Measurements from ENCODE around the gene CD300LG.

The CD300LG gene

GRCh38 chr17:43813386-43813785, 33.6 kb upstream of the CD300LG start:
- Histone ChIP-seq H3K27ac (ENCODE audit: low read depth, low read length) (no peak overlapping the region), H3K4me1 (ENCODE audit: control insufficient read depth, insufficient read depth, low read length) (no peaks in the 10 kb centered on the region), H3K27me3 (ENCODE audit: control insufficient read depth, insufficient read depth, low read length) (no peaks in the 10 kb centered on the region), H3K9ac (ENCODE audit: low read length) (no peak overlapping the region), H3K36me3 (ENCODE audit: control insufficient read depth, insufficient read depth, low read length) (no peaks in the 10 kb centered on the region), H3K4me3 (ENCODE audit: low read length) (no peak overlapping the region)

GRCh38 chr17:43814026-43814425, 33.0 kb upstream of the CD300LG start:
- Histone ChIP-seq H3K27ac (ENCODE audit: low read depth, low read length) (no peak overlapping the region), H3K4me1 (ENCODE audit: control insufficient read depth, insufficient read depth, low read length) (no peaks in the 10 kb centered on the region), H3K4me3 (ENCODE audit: low read length) (no peak overlapping the region), H3K36me3 (ENCODE audit: control insufficient read depth, insufficient read depth, low read length) (no peaks in the 10 kb centered on the region), H3K27me3 (ENCODE audit: control insufficient read depth, insufficient read depth, low read length) (no peaks in the 10 kb centered on the region), H3K9ac (ENCODE audit: low read length) (no peak overlapping the region)

- H3K27me3 ChIP-seq (ENCODE audit: control insufficient read depth, insufficient read depth, low read length) = no peaks in the 10 kb centered on the region
- H3K9ac ChIP-seq (ENCODE audit: low read length) = no peak overlapping the region
- H3K36me3 ChIP-seq (ENCODE audit: control insufficient read depth, insufficient read depth, low read length) = no peaks in the 10 kb centered on the region
- H3K4me3 ChIP-seq (ENCODE audit: low read length) = no peak overlapping the region
- H3K27ac ChIP-seq (ENCODE audit: low read depth, low read length) = no peak overlapping the region
- no peaks in the 10 kb centered on the region for H3K4me1 ChIP-seq (ENCODE audit: control insufficient read depth, insufficient read depth, low read length)
Observed at GRCh38 chr17:43814714-43815113, 32.3 kb upstream of the CD300LG start.

- Histone ChIP-seq H3K27ac (ENCODE audit: low read depth, low read length) (no peak overlapping the region), H3K27me3 (ENCODE audit: control insufficient read depth, insufficient read depth, low read length) (no peaks in the 10 kb centered on the region)
Observed at GRCh38 chr17:43816336-43817320, 30.3 kb upstream of the CD300LG start.

GRCh38 chr17:43817826-43818225, 29.1 kb upstream of the CD300LG start:
- Histone ChIP-seq H3K4me1 (ENCODE audit: control insufficient read depth, insufficient read depth, low read length) (no peaks in the 10 kb centered on the region), H3K27me3 (ENCODE audit: control insufficient read depth, insufficient read depth, low read length) (no peaks in the 10 kb centered on the region), H3K4me3 (ENCODE audit: low read length) (no peak overlapping the region), H3K9ac (ENCODE audit: low read length) (no peak overlapping the region), H3K36me3 (ENCODE audit: control insufficient read depth, insufficient read depth, low read length) (no peaks in the 10 kb centered on the region), H3K27ac (ENCODE audit: low read depth, low read length) (no peak overlapping the region)

More at GRCh38 chr17:43816336-43817320, 30.3 kb upstream of the CD300LG start:
- Histone ChIP-seq H3K36me3 (ENCODE audit: control insufficient read depth, insufficient read depth, low read length) (no peaks in the 10 kb centered on the region), H3K4me1 (ENCODE audit: control insufficient read depth, insufficient read depth, low read length) (no peaks in the 10 kb centered on the region), H3K4me3 (ENCODE audit: low read length) (no peak overlapping the region), H3K9ac (ENCODE audit: low read length) (no peak overlapping the region)

- Histone ChIP-seq H3K9ac (ENCODE audit: low read length) (no peak overlapping the region), H3K4me1 (ENCODE audit: control insufficient read depth, insufficient read depth, low read length) (peaks cover 6% of the 10 kb centered on the region), H3K4me3 (ENCODE audit: low read length) (no peak overlapping the region), H3K27me3 (ENCODE audit: control insufficient read depth, insufficient read depth, low read length) (no peaks in the 10 kb centered on the region), H3K27ac (ENCODE audit: low read depth, low read length) (no peak overlapping the region), H3K36me3 (ENCODE audit: control insufficient read depth, insufficient read depth, low read length) (no peaks in the 10 kb centered on the region)
Observed at GRCh38 chr17:43818966-43819365, 28.0 kb upstream of the CD300LG start.

GRCh38 chr17:43820759-43821158, 26.2 kb upstream of the CD300LG start:
- H3K4me3 ChIP-seq (ENCODE audit: low read length) = no peak overlapping the region
- no peaks in the 10 kb centered on the region for H3K27me3 ChIP-seq (ENCODE audit: control insufficient read depth, insufficient read depth, low read length)
- no peak overlapping the region for H3K9ac ChIP-seq (ENCODE audit: low read length)
- no peaks in the 10 kb centered on the region for H3K36me3 ChIP-seq (ENCODE audit: control insufficient read depth, insufficient read depth, low read length)
- peaks cover 6% of the 10 kb centered on the region for H3K4me1 ChIP-seq (ENCODE audit: control insufficient read depth, insufficient read depth, low read length)
- no peak overlapping the region for H3K27ac ChIP-seq (ENCODE audit: low read depth, low read length)

GRCh38 chr17:43822570-43823190, 24.3 kb upstream of the CD300LG start:
- no peaks in the 10 kb centered on the region for H3K27me3 ChIP-seq (ENCODE audit: control insufficient read depth, insufficient read depth, low read length)
- no peaks in the 10 kb centered on the region for H3K36me3 ChIP-seq (ENCODE audit: control insufficient read depth, insufficient read depth, low read length)
- peak overlapping the region; percentile 56 for H3K27ac ChIP-seq (ENCODE audit: low read depth, low read length)
- H3K9ac ChIP-seq (ENCODE audit: low read length) = no peak overlapping the region
- no peak overlapping the region for H3K4me3 ChIP-seq (ENCODE audit: low read length)
- peaks cover 6% of the 10 kb centered on the region for H3K4me1 ChIP-seq (ENCODE audit: control insufficient read depth, insufficient read depth, low read length)

GRCh38 chr17:43823350-43824084, 23.5 kb upstream of the CD300LG start:
- no peaks in the 10 kb centered on the region for H3K36me3 ChIP-seq (ENCODE audit: control insufficient read depth, insufficient read depth, low read length)
- H3K9ac ChIP-seq (ENCODE audit: low read length) = no peak overlapping the region

GRCh38 chr17:43825567-43825966, 21.4 kb upstream of the CD300LG start:
- Histone ChIP-seq H3K27me3 (ENCODE audit: control insufficient read depth, insufficient read depth, low read length) (no peaks in the 10 kb centered on the region), H3K9ac (ENCODE audit: low read length) (no peak overlapping the region), H3K4me3 (ENCODE audit: low read length) (no peak overlapping the region), H3K4me1 (ENCODE audit: control insufficient read depth, insufficient read depth, low read length) (peaks cover 6% of the 10 kb centered on the region), H3K36me3 (ENCODE audit: control insufficient read depth, insufficient read depth, low read length) (no peaks in the 10 kb centered on the region), H3K27ac (ENCODE audit: low read depth, low read length) (no peak overlapping the region)

More at GRCh38 chr17:43823350-43824084, 23.5 kb upstream of the CD300LG start:
- H3K4me1 ChIP-seq (ENCODE audit: control insufficient read depth, insufficient read depth, low read length) = peaks cover 6% of the 10 kb centered on the region
- H3K27me3 ChIP-seq (ENCODE audit: control insufficient read depth, insufficient read depth, low read length) = no peaks in the 10 kb centered on the region
- peak overlapping the region; percentile 56 for H3K27ac ChIP-seq (ENCODE audit: low read depth, low read length)
- H3K4me3 ChIP-seq (ENCODE audit: low read length) = no peak overlapping the region

- H3K27me3 ChIP-seq (ENCODE audit: control insufficient read depth, insufficient read depth, low read length) = no peaks in the 10 kb centered on the region
- H3K36me3 ChIP-seq (ENCODE audit: control insufficient read depth, insufficient read depth, low read length) = no peaks in the 10 kb centered on the region
- no peak overlapping the region for H3K27ac ChIP-seq (ENCODE audit: low read depth, low read length)
- no peak overlapping the region for H3K4me3 ChIP-seq (ENCODE audit: low read length)
- H3K9ac ChIP-seq (ENCODE audit: low read length) = no peak overlapping the region
- peaks cover 6% of the 10 kb centered on the region for H3K4me1 ChIP-seq (ENCODE audit: control insufficient read depth, insufficient read depth, low read length)
Observed at GRCh38 chr17:43826206-43826605, 20.8 kb upstream of the CD300LG start.

- Histone ChIP-seq H3K4me3 (ENCODE audit: low read length) (no peak overlapping the region), H3K27me3 (ENCODE audit: control insufficient read depth, insufficient read depth, low read length) (no peaks in the 10 kb centered on the region), H3K36me3 (ENCODE audit: control insufficient read depth, insufficient read depth, low read length) (no peaks in the 10 kb centered on the region), H3K27ac (ENCODE audit: low read depth, low read length) (no peak overlapping the region), H3K4me1 (ENCODE audit: control insufficient read depth, insufficient read depth, low read length) (peaks cover 6% of the 10 kb centered on the region), H3K9ac (ENCODE audit: low read length) (no peak overlapping the region)
Observed at GRCh38 chr17:43827596-43827995, 19.4 kb upstream of the CD300LG start.
